ENCODE data around the gene PPDPF.

PPDPF gene

GRCh38 chr20:63487781-63488241 lies 32.8 kb upstream of the PPDPF start:
- DNase-seq (ENCODE audit: low read depth in 2 of 2): no peak

- DNase-seq (ENCODE audit: low read depth in 2 of 2): no peak
Measured at GRCh38 chr20:63488315-63489251, 32.0 kb upstream of the PPDPF start.

GRCh38 chr20:63490416-63490815 lies 30.1 kb upstream of the PPDPF start:
- DNase-seq (ENCODE audit: low read depth in 2 of 2): no peak

- DNase-seq (ENCODE audit: low read depth in 2 of 2): no peak
Measured at GRCh38 chr20:63491078-63491477, 29.5 kb upstream of the PPDPF start.

- DNase-seq (ENCODE audit: low read depth in 2 of 2): no peak
Measured at GRCh38 chr20:63491635-63492230, 28.8 kb upstream of the PPDPF start.

- no peak for DNase-seq (ENCODE audit: low read depth in 2 of 2)
Measured at GRCh38 chr20:63492518-63492917, 28.0 kb upstream of the PPDPF start.

- no peak for DNase-seq (ENCODE audit: low read depth in 2 of 2)
Measured at GRCh38 chr20:63492982-63493381, 27.6 kb upstream of the PPDPF start.

GRCh38 chr20:63493563-63494020 lies 27.0 kb upstream of the PPDPF start:
- DNase-seq (ENCODE audit: low read depth in 2 of 2): no peak

GRCh38 chr20:63494084-63494419 lies 26.5 kb upstream of the PPDPF start:
- no peak for DNase-seq (ENCODE audit: low read depth in 2 of 2)

GRCh38 chr20:63494420-63495166 lies 26.0 kb upstream of the PPDPF start:
- DNase-seq (ENCODE audit: low read depth in 2 of 2): no peak

GRCh38 chr20:63495167-63495720 lies 25.3 kb upstream of the PPDPF start:
- no peak for DNase-seq (ENCODE audit: low read depth in 2 of 2)

GRCh38 chr20:63495741-63496595 lies 24.6 kb upstream of the PPDPF start:
- peak; percentile 49 to 61 for DNase-seq (ENCODE audit: low read depth in 2 of 2)

GRCh38 chr20:63496596-63497120 lies 23.9 kb upstream of the PPDPF start:
- no peak for DNase-seq (ENCODE audit: low read depth in 2 of 2)

GRCh38 chr20:63497138-63497945 lies 23.2 kb upstream of the PPDPF start:
- no peak for DNase-seq (ENCODE audit: low read depth in 2 of 2)

- DNase-seq (ENCODE audit: low read depth in 2 of 2): no peak
Measured at GRCh38 chr20:63497946-63498935, 22.3 kb upstream of the PPDPF start.

GRCh38 chr20:63498960-63499337 lies 21.6 kb upstream of the PPDPF start, which contains the start of gene EEF1A2:
Gene EEF1A2, minus strand, starts transcription at chr20:63499083. Its CDS starts 1,320 bp downstream, at chr20:63497763.
- DNase-seq (ENCODE audit: low read depth in 2 of 2): no peak

GRCh38 chr20:63499338-63499969 lies 21.1 kb upstream of the PPDPF start:
- no peak for DNase-seq (ENCODE audit: low read depth in 2 of 2)
